NCI-H2227 (cell line): ENCODE data around the gene KCTD13.
"Not testable (repeated sequence)": the region's sequence is repeated elsewhere in the genome, so short reads cannot be mapped to it uniquely, and the experiment has no call there.

Experiments
- DNase-seq: peaks from one replicate; lab custom pipeline; 2025; ENCODE audit not compliant: unreplicated experiment; lab: John Stamatoyannopoulos, UW

The KCTD13 gene

GRCh38 chr16:29883987-29884386 is 42.0 kb downstream of the KCTD13 start:
- no peak for DNase-seq

GRCh38 chr16:29881050-29881449 is 45.0 kb downstream of the KCTD13 start:
- no peak for DNase-seq

- DNase-seq, result no peak
Observed at GRCh38 chr16:29878172-29878571, 47.9 kb downstream of the KCTD13 start.

GRCh38 chr16:29877266-29877961 is 48.6 kb downstream of the KCTD13 start:
- no peak for DNase-seq

GRCh38 chr16:29876594-29877249 is 49.3 kb downstream of the KCTD13 start:
- no peak for DNase-seq

- DNase-seq, result no peak
Observed at GRCh38 chr16:29876217-29876593, 49.8 kb downstream of the KCTD13 start.

- no peak for DNase-seq
Observed at GRCh38 chr16:29875206-29875605, 50.8 kb downstream of the KCTD13 start.

GRCh38 chr16:29873319-29873718 is 52.7 kb downstream of the KCTD13 start:
- no peak for DNase-seq

- no peak for DNase-seq
Observed at GRCh38 chr16:29871822-29872546, 54.0 kb downstream of the KCTD13 start.

- not testable (repeated sequence) for DNase-seq
Observed at GRCh38 chr16:29869067-29869466, 57.0 kb downstream of the KCTD13 start.

- DNase-seq, result no peak
Observed at GRCh38 chr16:29868396-29869009, 57.5 kb downstream of the KCTD13 start.

- DNase-seq, result no peak
Observed at GRCh38 chr16:29864205-29864604, 61.8 kb downstream of the KCTD13 start.

- no peak for DNase-seq
Observed at GRCh38 chr16:29863669-29863984, 62.4 kb downstream of the KCTD13 start.

GRCh38 chr16:29862884-29863668 is 63.0 kb downstream of the KCTD13 start, which contains the start of gene CDIPT:
Gene CDIPT (minus strand): TSS chr16:29863226. CDS start chr16:29862857, 369 bp downstream.
- peak; percentile 98 for DNase-seq

- no peak for DNase-seq
Observed at GRCh38 chr16:29862383-29862883, 63.6 kb downstream of the KCTD13 start.

GRCh38 chr16:29860218-29860617 is 65.8 kb downstream of the KCTD13 start:
- DNase-seq, result no peak

- DNase-seq, result no peak
Observed at GRCh38 chr16:29858974-29859373, 67.1 kb downstream of the KCTD13 start.

- no peak for DNase-seq
Observed at GRCh38 chr16:29858149-29858849, 67.7 kb downstream of the KCTD13 start.

- DNase-seq, result no peak
Observed at GRCh38 chr16:29857133-29857760, 68.8 kb downstream of the KCTD13 start.
